ENCODE results near the gene DRG1. TPM values are rescaled to one million over a fixed set of nuclear protein-coding genes. Genes with fewer than 3 reads are reported as not detected.
"Not testable (repeated sequence)": the region's sequence is repeated elsewhere in the genome, so short reads cannot be mapped to it uniquely, and the experiment has no call there.

Gene DRG1
- total RNA-seq, 1 experiment from 2014 or later: 84.8 TPM

- no peaks in the 10 kb centered on the region for H3K27me3 Mint-ChIP-seq (ENCODE audit: insufficient read depth, unreplicated experiment)
- H3K27ac Mint-ChIP-seq (ENCODE audit: low read depth, unreplicated experiment): no peak overlapping the region
- H3K36me3 Mint-ChIP-seq (ENCODE audit: insufficient read depth, unreplicated experiment): peaks cover 100% of the 10 kb centered on the region
- no TSS peak for BruUV-seq (replicated peaks)
- TF ChIP-seq CTCF (IDR thresholded peaks at IDR 0.05; ENCODE audit: unreplicated experiment): no peak
- H3K4me1 Mint-ChIP-seq (ENCODE audit: insufficient read depth, unreplicated experiment): no peaks in the 10 kb centered on the region
- no peak overlapping the region for H3K4me3 Mint-ChIP-seq (ENCODE audit: unreplicated experiment)
- intact Hi-C loops (cut with micrococcal nuclease): no loop called here
- ChIA-PET CTCF (interaction anchor here (0.6 to 2.5 kb wide), 2 partner anchors 29 to 728 kb away, joined by 3 to 8 read pairs; no protein-coding TSS in a partner anchor), POLR2A (no interaction called here)
- no peaks in the 10 kb centered on the region for H3K9me3 Mint-ChIP-seq (ENCODE audit: unreplicated experiment)
- no peak for DNase-seq (ENCODE audit: unreplicated experiment)
Measured at GRCh38 chr22:31481129-31481528, 81.7 kb downstream of the DRG1 start.

GRCh38 chr22:31482470-31482869 is 83.1 kb downstream of the DRG1 start:
- intact Hi-C loops (cut with micrococcal nuclease); DNase-seq (ENCODE audit: unreplicated experiment); H3K9me3 Mint-ChIP-seq (ENCODE audit: unreplicated experiment); POLR2A ChIA-PET; H3K4me1 Mint-ChIP-seq (ENCODE audit: insufficient read depth, unreplicated experiment); BruUV-seq (replicated peaks); H3K4me3 Mint-ChIP-seq (ENCODE audit: unreplicated experiment); H3K27ac Mint-ChIP-seq (ENCODE audit: low read depth, unreplicated experiment); H3K27me3 Mint-ChIP-seq (ENCODE audit: insufficient read depth, unreplicated experiment): not testable (repeated sequence)
- H3K36me3 Mint-ChIP-seq (ENCODE audit: insufficient read depth, unreplicated experiment): peaks cover 99% of the 10 kb centered on the region
- CTCF ChIA-PET: interaction anchor here (0.5 to 2.5 kb wide), 3 partner anchors 11 to 59 kb away, joined by 3 to 8 read pairs (median 4); no protein-coding TSS in a partner anchor

Other genes starting within 250 kb of the DRG1 start
- 34.6 and 44.8 TPM in 2 replicates for gene RNF185, start 239.4 kb upstream of the DRG1 start, total RNA-seq (2022)
- 74.4 and 126 TPM in 2 replicates for gene LIMK2, start 187.3 kb upstream of the DRG1 start, total RNA-seq (2022)
- gene PIK3IP1, start 107.1 kb upstream of the DRG1 start, total RNA-seq (2022): 0.25 and 0.93 TPM in 2 replicates
- 16.0 and 19.2 TPM in 2 replicates for gene PATZ1, start 53.3 kb upstream of the DRG1 start, total RNA-seq (2022)
- gene EIF4ENIF1, start 90.2 kb downstream of the DRG1 start, total RNA-seq (2022): 25.6 and 31.1 TPM in 2 replicates
- 34.6 and 36.2 TPM in 2 replicates for gene SFI1, start 96.9 kb downstream of the DRG1 start, total RNA-seq (2022)